ENCODE data around the gene NR2F2. TPM values are rescaled to one million over a fixed set of nuclear protein-coding genes. Genes with fewer than 3 reads are reported as not detected.

NR2F2 gene
- total RNA-seq, 1 experiment from 2014 or later, result 16.2 TPM

DNA sequence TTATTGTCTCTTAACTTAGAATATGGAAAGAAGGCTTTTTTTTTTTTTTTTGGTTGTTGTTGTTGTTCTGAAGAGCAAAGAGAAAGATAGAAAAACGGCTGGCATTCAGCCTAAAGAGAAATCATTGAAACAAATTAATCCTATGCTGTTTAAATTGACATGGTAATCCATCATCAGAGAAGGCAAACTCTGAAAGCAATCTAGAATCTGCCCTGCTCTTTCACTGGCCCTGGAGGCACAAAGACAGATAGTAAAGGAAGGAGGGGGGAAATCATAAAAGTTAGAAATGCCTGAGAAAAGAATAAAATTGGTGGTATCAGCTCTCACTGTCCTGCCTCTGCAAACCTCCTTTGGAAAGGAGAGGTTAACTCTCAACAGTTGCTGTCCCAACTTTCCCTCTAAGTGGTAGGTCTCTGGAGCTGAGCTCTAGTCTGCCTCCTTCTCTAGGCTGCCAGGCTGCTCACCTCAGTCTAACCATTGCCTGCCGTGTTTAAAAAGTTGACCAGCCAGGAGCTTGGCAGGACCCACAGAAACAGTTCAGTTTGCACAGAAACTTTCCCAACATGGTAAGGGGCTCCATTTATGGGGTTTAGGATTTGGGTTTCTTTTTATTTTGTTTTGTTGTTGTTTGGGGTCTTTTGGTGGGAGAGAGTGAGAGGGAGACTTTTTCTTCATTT, 13.4 kb upstream of the NR2F2 start:
- DNase-seq (ENCODE audit: low spot score), result no peak

DNA sequence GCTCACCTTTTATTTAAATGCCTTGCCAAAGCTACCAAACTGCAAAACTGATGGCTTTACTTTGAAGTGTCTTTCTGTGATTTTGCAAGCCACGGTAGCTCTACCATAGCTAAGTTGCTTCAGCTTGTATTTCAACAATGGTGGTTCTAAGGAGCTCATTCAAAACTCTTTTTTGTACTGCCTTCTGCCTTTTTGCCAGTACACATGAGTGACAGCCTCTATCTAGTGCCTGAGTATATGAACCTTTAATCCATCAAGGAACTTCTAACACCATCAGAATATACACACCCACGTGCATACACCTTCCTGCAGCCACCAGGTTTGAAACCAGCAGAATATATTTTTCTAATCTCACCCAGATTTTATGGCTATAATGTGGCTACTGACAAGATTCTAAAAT, 10.4 kb upstream of the NR2F2 start:
- no peak for DNase-seq (ENCODE audit: low spot score)

DNA sequence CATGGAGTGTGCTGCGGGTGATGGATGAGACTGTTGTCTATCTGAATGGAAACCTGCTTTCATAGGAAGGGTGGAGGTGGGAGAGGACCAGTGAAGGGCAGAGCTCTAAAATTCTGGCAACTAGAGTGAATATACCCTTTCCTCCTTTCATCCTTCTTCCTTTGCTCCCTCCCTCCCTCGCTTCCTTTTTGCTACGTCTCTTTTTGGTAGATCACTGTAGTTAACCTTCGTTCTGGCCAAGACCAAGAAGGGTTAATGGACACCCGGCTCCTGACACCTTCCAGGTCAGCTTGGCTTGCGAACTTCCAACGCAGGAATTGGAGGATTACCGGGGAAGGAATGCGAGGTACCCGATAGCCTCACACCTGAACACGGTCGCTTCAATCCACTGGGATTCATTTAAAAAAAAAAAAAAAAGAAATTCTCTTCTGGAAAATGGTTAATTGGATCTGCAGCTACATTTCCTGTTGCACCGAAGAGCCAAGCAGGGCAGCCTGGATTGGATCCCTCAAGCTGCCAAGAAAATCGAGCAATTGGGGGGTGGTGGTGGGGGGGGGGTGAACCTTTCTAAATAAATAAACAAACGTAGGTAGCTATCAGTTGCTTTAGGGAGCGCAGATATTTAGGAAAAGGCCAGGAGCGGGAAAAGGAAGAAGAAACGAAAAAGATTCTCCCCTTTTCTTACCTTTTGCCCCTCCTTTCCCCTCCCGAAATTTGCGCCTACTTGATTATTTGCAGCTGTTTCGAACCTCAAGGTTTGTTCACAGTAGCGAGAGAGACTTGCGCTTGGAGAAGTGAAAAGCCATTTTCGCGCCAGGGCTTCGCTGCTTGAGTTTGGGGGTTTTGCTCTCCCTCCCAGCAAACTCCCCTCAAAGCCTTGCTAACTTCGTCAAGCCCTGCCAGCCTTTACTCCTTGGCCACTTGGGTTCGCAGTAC, 9.5 kb upstream of the NR2F2 start:
- DNase-seq (ENCODE audit: low spot score), result no peak

DNA sequence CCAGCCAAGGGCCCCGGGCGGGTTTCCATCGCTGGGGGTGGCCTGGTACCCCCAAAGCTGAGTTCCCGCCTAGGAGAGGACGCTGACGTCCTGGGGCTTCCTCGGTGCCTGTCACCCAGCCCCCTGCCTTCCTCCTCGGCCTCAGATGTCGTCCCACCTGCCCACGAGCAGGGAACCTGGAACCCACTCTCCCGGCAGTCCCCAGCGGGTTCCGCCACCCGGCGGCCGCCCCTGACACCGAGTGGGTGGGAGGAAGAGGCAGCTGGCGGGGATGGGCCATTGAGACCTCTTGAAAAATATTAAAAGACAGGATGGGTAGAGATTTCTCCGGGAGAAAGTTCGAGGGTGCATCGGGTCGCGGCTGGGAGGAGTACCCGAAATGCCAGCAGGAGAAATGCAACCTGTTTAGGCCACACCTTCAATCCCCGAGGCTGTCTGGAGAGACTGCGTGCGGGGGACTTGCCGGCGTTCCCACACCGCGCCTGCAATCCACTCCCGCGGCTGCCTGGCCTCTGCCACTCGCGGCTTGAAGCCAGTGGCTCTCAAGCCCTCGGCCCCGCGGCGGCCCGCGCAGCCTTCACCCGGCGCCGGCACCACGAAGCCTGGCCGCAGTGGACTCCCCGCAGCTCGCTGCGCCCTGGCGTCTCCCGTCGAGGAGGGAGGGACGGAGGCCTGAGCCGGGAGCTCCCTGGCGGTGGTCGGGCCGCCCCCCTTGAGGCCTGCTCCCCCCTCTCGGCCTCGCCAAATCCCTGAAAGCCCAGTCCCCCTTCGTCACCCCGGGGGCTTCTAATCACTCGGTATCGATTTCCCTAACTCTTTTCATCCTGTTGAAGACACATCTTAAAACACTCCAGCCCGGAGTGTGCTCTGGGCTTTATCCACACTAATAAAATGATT, 8.6 kb upstream of the NR2F2 start:
- DNase-seq (ENCODE audit: low spot score), result no peak

DNA sequence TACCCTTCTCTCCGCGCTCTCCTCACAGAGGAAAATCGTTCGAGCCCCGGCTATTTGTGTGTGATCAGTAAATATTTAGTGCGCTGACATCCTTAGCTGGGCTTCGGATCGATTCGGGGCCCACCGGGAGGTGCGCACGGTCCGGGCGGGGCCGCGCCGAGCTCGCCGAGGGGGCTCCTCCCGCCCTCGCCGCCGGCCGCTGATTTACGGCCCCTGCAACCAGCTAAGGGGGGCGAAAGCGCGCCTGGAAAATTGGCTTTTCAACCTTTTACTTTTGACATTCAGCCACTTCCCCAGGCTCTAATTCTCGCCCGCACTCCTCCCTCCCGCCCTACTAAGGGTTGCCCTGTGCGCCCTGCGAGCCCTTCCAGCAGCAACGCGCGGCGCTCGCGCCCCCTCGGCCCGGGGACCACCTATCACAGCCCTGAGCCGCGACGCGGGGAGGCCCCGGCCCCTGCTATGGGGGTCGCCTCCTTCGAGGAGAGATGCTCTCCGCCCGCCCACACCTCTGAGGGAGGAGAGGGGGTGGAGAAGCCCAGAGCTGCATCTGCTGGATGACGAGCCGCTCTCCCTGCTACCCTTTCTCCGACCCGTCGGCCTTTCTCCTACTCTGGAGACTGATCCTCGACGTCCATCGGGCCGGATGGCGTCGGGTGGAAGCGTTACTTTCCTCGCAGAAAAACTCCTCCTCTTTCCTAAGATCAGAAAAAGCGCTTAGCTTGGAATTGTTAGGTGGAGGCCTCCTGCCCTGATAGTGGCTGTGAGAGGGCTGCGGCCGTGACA, 7.8 kb upstream of the NR2F2 start:
- no peak for DNase-seq (ENCODE audit: low spot score)

DNA sequence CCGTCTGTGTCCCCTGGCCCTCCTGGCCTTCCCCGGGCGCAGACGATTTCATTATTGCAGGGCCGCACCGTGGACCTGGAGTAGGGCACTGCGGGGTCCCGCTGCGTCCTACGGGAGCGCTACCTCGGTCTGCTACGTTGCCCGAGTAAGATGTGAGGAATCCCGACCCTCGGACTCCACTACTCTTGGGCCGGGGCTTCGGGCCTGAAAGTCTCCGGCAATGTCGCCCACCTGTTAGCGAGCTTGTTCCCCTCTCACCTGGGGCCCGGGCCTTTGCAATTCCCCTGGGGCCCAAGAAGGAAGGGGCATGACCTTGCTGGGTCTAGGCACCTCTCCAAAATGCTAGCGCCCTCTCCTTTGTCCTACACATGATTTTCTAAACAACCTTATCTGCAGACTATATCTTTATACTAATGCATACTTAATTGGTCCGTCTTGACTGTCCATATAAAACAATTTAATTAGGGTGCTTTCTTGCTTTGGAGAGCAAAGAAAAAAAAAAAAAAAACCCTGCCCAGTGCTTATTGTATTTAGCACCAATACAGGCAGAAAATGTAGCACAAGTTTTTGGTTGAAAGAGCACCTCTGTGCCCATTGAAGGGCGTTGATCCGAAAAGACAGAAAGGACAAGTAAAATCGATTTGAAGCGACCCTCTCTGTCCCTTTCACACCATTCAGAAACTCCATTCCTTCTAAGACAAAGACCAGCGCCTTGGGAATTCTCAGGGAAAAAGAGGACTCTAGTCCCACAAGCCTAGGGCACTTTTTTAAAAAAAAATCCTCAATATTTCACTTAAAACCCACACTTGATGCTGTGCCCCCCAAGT, 7.0 kb upstream of the NR2F2 start:
- no peak for DNase-seq (ENCODE audit: low spot score)

DNA sequence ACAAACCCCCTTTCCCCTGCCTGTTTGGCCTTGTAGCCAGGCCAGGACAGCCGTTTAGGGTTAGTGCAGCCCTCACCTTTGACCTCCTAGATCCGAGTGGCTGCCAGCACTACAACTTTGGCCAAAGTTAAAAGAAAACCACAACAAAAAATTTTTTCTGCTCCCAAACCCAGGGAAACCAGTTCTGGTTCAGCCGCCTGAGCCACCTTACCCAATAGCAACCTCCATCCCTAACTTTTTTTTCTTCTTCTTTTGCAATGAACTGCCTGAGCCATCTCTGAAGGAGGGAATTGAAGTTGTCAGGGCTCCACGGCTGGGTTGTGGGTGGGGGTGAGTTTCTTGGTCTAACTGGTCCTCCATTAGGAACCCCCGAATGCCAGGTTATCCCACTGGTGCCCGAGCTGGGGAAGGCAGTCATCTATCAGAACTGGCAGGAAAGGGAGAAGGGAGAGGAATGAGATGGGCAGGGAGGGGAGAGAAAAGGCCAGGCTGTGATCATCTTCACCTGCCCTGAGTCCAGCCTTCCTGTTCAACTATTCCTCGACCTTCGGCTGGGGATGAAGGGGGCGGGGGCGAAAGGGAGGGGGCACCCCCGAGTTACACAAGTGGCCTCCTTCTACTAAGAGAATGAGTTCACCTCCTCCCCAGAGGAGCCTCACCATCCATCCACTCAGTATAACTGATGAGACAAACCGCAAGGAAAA, 6.2 kb upstream of the NR2F2 start:
- DNase-seq (ENCODE audit: low spot score), result no peak

DNA sequence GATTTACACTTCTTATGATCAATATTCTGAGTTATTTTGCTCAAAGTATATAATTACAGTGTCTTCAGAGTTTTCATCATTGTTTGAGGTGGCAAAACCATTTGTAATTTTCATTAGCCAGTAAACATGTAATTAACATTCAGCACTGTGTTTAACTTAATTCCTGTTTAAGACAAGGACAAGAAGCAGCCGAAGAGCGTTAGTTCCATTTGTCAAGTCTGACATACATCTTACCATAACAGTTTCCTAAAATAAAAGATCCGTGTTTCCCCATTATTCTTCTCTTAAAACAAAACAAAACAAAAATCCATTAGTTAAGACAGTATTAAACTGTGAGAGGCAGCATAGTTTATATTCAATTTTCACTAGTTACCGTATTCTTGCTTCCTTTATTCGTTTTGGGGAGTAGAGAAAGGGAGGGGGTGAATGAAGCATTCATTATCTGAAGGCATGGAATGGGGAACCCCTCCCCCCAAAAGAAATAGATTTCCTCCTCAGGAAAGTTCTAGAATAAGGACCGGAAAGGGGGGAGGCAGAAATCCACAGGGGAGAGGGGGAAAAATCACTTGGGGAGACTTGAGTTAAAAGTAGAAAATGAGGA, 5.5 kb upstream of the NR2F2 start:
- no peak for DNase-seq (ENCODE audit: low spot score)

DNA sequence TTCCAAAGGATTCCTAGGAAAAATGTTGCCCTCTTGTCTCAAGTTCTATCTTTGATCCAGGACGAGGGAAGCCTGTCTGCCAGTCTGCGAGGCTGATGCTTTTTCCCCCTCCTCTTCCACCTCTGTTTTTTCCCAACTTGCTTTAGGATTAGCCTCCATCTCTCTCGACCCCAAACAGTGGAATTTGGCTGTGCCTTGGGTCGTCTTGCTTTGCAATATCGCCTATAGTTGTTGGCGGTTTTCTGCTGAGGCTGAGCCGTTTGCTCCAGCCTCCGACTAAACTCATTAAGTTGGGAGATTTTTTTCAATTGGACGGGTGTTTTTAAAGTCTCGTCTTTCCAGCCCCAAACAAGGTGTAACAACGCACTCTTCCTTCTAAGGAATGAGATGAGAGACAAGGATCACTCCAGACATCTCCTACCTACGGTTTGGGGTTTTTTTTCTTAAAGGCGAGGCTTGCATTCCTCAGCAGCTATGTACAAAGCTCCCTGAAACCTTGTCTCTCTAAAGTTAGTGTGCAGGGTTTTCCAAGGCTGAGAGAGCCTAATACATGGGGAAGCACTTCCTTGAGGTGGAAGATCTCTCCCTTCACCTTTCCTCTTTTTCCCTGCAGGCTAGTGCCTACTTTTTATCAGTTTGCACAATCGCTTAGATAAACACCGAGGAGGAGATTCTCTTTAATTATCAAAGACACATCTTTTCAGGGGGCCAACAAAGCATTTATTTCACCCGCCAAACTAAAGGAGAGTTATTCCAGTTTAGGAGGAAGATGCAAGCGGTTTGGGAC, 4.8 kb upstream of the NR2F2 start:
- peak; percentile 49 for DNase-seq (ENCODE audit: low spot score)

DNA sequence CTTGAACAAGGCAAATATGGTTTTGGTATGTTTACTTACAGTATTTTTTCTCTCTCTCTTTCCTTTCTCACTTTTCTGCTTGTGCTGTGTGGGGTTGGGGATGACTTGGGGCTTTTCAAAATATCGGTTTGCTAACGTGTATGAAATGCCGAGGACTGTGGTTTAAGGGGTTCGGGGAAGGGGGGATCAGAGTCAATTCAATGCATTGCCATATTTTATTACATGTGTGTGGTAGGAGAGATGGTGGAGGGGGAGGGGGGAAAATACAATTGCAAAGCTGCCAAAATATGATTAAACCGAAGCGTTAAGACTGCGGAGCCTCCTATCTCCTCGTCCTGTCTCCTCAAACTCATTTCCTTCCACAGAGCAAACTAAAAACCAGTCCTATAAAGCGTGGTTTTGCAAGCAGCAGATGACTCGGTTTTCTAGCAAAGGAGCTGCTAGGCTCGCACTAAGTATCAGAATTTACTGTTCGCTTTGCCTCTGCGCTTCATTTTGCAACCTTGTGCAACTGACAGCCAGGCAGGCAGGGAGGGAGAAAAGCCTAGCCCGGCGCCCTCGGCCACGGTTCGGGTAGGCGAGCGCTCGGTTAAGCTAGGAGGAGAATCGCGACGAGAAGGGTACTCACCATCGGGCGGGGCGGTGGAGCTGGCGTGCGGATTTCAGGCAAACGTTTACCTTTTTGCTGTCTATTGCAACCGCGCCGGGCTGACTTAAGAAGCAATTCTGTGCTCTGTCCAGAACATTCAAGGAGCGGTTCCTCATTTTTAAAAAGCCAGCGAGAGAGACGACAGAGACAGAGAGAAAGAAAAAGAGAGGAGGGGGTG, 4.0 kb upstream of the NR2F2 start:
- peak; percentile 35 for DNase-seq (ENCODE audit: low spot score)

DNA sequence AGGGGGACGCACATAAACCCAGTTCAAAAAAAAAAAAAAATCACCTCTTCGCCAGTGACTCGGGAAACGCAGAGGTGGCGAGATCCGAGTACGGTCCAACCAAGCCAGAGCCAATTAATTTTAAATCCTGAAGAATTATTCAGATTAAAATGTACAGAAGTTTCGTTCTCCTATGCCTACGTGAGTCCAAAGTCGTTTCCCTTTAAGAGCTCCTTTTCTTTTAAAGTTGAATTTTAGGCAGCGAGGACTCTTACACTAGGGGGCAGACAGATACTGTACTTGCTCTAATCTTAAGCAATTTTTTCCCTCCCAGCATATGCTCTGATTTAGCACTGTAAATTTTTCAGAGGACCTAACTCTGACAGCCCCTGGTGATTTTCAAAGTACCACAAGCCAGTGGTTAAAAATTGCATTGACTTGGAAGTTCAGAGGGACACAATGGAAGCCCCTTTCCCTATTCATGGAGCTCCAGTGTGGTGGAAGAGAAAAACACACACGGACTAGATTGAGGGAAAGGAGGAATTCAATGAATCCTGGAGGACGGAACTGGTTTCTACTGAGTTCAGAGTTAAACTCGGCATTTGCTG, 3.3 kb upstream of the NR2F2 start:
- peak; percentile 82 for DNase-seq (ENCODE audit: low spot score)

DNA sequence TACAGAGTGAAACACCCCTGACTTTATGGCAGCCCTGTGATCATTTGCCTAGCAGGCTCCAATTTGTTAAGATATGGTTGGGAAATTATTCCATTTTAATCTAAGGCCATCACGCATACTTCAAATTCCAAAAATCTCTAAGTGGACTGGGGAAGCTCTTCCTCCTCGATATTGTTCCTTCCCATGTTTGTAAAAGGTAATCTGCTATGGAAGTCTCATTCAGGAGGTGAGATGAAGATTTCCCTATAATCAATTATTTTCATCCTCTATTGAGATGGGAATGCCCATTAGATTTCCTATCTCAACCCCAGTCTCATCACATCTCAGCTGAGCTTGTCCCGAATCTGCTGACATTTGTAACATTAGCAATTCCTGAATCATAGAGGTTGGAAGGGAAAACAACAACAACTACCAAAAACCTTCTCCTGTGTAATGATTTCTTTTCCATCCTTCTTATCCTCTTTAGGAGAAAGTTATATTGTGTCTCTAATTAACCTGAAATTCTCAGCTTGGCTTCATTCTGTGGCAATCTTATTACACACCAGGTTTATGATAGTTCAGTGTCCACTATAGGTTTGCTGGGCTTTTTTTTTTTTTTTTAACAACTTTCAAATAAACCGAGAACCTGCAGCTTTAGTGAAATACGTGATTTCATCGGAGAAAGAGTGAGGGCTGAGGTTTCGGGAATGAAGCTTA, 2.2 kb upstream of the NR2F2 start:
- no peak for DNase-seq (ENCODE audit: low spot score)

DNA sequence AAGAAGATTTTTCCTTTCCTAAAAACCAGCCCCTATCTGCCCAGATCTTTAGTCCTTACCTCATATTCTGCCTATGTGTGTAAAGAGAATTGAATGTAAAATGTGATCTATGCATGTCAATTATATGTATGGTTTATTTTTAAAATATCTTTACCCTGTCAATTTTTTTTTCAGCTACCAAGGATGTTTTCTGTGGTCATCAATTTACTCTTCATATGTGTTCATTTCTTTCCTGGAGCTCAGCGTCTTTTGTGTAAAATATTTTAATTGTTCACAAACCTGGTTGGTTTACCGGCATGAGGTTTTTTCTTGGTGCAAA, 1.7 kb upstream of the NR2F2 start:
- DNase-seq (ENCODE audit: low spot score), result no peak

DNA sequence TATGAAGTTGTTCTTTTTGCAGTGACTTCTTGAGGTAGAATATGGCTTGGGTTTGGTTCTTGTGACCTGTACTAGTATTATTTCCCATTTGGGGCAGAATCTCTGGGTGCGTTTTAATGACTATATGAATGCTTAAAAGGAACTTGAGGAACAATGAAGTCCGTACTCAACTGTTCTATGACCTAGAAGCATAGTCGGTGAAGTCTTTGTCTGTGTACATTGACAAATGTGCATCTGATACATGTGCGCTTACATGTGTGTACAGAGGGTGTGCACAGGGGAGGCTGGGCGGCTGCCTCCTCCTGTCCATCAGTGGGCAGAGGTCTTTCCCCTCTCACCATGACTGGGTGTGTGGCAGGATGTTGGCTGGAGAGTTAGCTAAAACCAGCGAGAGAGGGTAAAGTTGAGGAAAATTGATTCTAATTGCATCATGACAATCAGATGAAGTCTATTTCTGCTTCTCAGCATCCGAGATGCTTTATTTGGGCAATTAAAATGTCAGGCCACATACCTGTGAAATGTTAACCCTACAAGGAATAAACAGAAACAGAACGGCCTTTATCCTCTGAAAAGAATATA, 1.0 kb upstream of the NR2F2 start:
- peak; percentile 24 for DNase-seq (ENCODE audit: low spot score)

DNA sequence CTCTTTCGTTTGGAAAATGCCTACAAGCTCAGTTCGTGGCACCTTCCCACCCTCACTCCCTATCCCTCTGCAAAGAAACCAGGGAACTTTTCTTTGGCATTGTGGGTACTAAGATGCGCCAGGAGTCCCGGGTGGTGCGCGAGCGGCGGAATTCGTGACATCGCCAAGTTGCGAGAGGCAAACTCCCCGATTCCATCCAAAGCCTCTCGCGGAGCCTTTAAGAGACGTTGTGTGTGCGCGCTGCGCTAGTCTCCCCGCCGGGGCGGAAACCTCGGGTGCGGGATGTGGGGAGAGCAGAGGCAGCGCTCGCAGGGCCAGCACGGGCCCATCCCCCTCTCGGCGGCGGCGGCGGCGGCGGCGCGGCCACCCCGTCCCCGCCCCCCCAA, 443 bp upstream of the NR2F2 start:
- peak; percentile 61 for DNase-seq (ENCODE audit: low spot score)

DNA sequence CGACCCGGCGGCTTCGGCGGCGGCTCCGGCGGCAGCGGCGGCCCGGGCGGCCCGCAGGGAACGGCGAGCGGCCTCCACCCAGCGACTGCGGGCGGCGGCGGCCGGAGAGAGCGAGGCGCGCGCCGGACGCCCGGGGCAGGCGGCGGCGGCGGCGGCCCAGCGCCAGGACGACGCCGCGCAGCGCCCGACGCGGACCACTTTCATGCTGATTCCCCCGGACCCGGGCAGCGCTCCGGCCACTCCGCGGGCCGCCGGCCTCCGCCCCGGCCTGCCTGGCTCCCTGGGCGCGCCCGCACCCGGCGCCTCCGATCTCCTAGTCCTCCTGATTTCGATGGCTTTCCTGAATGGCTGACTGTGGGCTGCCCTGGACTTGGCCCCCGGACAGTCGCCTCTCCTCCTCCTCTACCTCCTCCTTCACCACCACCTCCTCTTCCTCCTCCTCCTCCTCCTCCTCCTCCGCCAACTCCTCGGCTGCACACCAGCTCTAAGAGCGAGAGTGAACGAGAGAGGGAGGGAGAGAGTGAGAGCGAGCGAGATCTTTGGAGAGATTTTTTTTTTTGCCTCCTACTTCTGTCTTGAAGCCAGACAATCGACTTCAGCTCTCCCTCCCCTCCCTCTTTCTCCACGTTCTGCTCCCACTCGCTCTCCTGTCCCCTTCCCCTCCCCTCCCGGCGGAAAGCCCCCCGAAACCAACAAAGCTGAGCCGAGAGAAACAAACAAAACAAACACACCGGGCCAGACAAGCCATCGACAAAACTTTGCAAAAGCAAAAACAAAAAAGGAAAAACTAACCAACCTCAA, 844 bp downstream of the NR2F2 start:
- DNase-seq (ENCODE audit: low spot score), result peak; percentile 41
